GM12892 (cell line): ENCODE data around the gene LIN9.

Source experiments
- POLR2A ChIP-seq: IDR thresholded peaks from 2 replicates; pipeline ENCODE4 v1.6.1; 2011; ENCODE audit warnings: low read depth, low read length, control low read depth
- POLR2AphosphoS5 ChIP-seq: IDR thresholded peaks from 2 replicates; pipeline ENCODE4 v1.6.1; 2011; ENCODE audit warnings: low read depth, low read length, control low read depth
- TAF1 ChIP-seq: IDR thresholded peaks from 2 replicates; pipeline ENCODE4 v1.6.1; 2011; ENCODE audit warnings: low read depth, mild to moderate bottlenecking, control low read depth, low read length, borderline replicate concordance

DNA sequence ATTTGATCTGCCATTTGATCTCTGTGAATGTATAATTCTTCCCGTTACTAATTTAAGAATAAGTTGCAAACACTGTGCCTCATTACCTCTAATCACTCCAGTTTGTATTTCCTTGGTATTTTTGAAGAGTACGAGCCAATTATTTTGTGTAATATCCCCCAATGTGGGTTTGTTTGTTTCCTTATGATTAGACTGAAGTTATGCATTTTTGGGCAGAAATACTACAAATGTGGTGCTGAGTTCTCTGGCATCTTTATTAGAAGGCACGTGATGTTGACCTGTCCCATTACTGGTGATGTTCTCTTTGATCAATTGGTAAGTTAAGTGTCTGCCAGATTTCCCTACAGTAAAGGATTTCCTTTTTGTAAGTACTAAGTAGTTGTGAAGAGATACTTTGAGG, 75.2 kb downstream of the LIN9 start:
- no peak for TF ChIP-seq POLR2A
- TF ChIP-seq POLR2AphosphoS5 = no peak
- no peak for TF ChIP-seq TAF1
